ENCODE measurements around the gene TMEM235.
A peak's percentile ranks its signal among the peaks of the same experiment; 100 is the strongest.

Gene TMEM235

GRCh38 chr17:78253946-78254672, 22.7 kb downstream of the TMEM235 start:
- ChIA-PET CTCF (interaction anchor here (0.7 to 4.9 kb wide), 12 partner anchors 10 to 597 kb away, joined by 3 to 44 read pairs (median 4); no protein-coding TSS in a partner anchor), POLR2A (interaction anchor here (0.5 to 1.7 kb wide), 8 partner anchors 15 to 296 kb away, joined by 3 to 6 read pairs (median 3); partner anchors contain the start of genes SOCS3 and TK1)
- no peaks in the 10 kb centered on the region for H3K36me3 ChIP-seq (ENCODE audit: control insufficient read depth in 2 of 2, insufficient read depth in 1 of 2, low read length in 2 of 2)
- peak overlapping the region; percentile 84 for H3K27ac ChIP-seq (ENCODE audit: extremely low read depth, low read depth, low read length)
- peak overlapping the region; percentile 79 for H3K4me3 ChIP-seq (ENCODE audit: low read depth, low read length)
- 0 out of 2 replicates have a peak, but pooled peaks cover 3% of the 10 kb centered on the region for H3K4me1 ChIP-seq (ENCODE audit: control insufficient read depth, insufficient read depth, low read length)
- H3K9me3 ChIP-seq (ENCODE audit: control insufficient read depth, insufficient read depth, low read depth, low read length), result no peaks in the 10 kb centered on the region
- peak; percentile 80 for TF ChIP-seq ZNF561 (tag by site-specific recombination; IDR thresholded peaks at IDR 0.05; ENCODE audit: borderline replicate concordance)
- peak; percentile 99 for TF ChIP-seq ZBTB26 (tag by site-specific recombination; optimal IDR thresholded peaks at IDR 0.05)
- no peak for TF ChIP-seq ZFP3 (tag by site-specific recombination; IDR thresholded peaks at IDR 0.05; ENCODE audit: low read depth)
- peak; percentile 68 for TF ChIP-seq KLF8 (tag by site-specific recombination; IDR thresholded peaks at IDR 0.05)
- TF ChIP-seq ZNF776 (tag by site-specific recombination; IDR thresholded peaks at IDR 0.05; ENCODE audit: borderline replicate concordance), result no peak
- no peak; the same call in 1 of the 2 replicates for TF ChIP-seq KLF1 (tag by site-specific recombination; IDR thresholded peaks at IDR 0.05)
- TF ChIP-seq, protein P1, sequence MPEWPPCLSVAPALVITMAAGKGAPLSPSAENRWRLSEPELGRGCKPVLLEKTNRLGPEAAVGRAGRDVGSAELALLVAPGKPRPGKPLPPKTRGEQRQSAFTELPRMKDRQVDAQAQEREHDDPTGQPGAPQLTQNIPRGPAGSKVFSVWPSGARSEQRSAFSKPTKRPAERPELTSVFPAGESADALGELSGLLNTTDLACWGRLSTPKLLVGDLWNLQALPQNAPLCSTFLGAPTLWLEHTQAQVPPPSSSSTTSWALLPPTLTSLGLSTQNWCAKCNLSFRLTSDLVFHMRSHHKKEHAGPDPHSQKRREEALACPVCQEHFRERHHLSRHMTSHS (tag by site-specific recombination; IDR thresholded peaks at IDR 0.05), result no peak
- no peak for TF ChIP-seq ZNF248 (tag by site-specific recombination; IDR thresholded peaks at IDR 0.05)
- no peak for TF ChIP-seq BCL11B (tag by site-specific recombination; IDR thresholded peaks at IDR 0.05; ENCODE audit: low read depth)
- TF ChIP-seq ZSCAN23 (tag by site-specific recombination; IDR thresholded peaks at IDR 0.05), result no peak
- TF ChIP-seq ZBTB17 (tag by site-specific recombination; IDR thresholded peaks at IDR 0.05), result peak; percentile 97
- peak; percentile 69; the same call in 1 of the 2 replicates for TF ChIP-seq ZNF324 (tag by site-specific recombination; IDR thresholded peaks at IDR 0.05)
- no peak for TF ChIP-seq ZNF707 (tag by site-specific recombination; IDR thresholded peaks at IDR 0.05)
- TF ChIP-seq ZNF518A (tag by site-specific recombination; conservative IDR thresholded peaks at IDR 0.05; ENCODE audit: low read depth), result no peak
- TF ChIP-seq IKZF3 (tag by site-specific recombination; IDR thresholded peaks at IDR 0.05), result peak; percentile 95
- no peak for TF ChIP-seq TCF7L2 (IDR thresholded peaks at IDR 0.05; ENCODE audit: borderline replicate concordance, low read depth, low read length)
- peak; percentile 41; the same call in 1 of the 2 replicates for TF ChIP-seq ZBTB10 (tag by site-specific recombination; IDR thresholded peaks at IDR 0.05)
- TF ChIP-seq ZNF174 (tag by site-specific recombination; IDR thresholded peaks at IDR 0.05), result no peak
- no peak for TF ChIP-seq ZNF544 (tag by site-specific recombination; IDR thresholded peaks at IDR 0.05)
- no peak for TF ChIP-seq ZNF366 (tag by site-specific recombination; conservative IDR thresholded peaks at IDR 0.05)
- TF ChIP-seq ZNF155 (tag by site-specific recombination; IDR thresholded peaks at IDR 0.05), result no peak
- TF ChIP-seq ZNF501 (tag by site-specific recombination; IDR thresholded peaks at IDR 0.05), result 0 out of 2 replicates have a peak, but pooled peaks have one; percentile 51
- no peak for TF ChIP-seq ZNF184 (tag by site-specific recombination; IDR thresholded peaks at IDR 0.05)
- no peak for TF ChIP-seq ZFP37 (tag by site-specific recombination; IDR thresholded peaks at IDR 0.05)
- TF ChIP-seq FEZF1 (tag by site-specific recombination; IDR thresholded peaks at IDR 0.05), result no peak
- no peak for TF ChIP-seq ZNF350 (tag by site-specific recombination; IDR thresholded peaks at IDR 0.05)
- TF ChIP-seq ZNF214 (tag by site-specific recombination; IDR thresholded peaks at IDR 0.05; ENCODE audit: borderline replicate concordance), result no peak
- peak; percentile 85 for TF ChIP-seq YY1 (tag by site-specific recombination; IDR thresholded peaks at IDR 0.05)
- no peak for TF ChIP-seq HOXD13 (CRISPR knock-in tag; IDR thresholded peaks at IDR 0.05; ENCODE audit: borderline replicate concordance)

Data from HEK293 (cell line).